ENCODE results near the gene SYT17. TPM values are rescaled to one million over a fixed set of nuclear protein-coding genes. Genes with fewer than 3 reads are reported as not detected.

SYT17 gene
- total and polyA plus RNA-seq, 7 donors, result 0.08 to 0.58 (median 0.39) TPM

- Histone ChIP-seq H3K9me3 (no peaks in the 10 kb centered on the region), H3K27me3 (ENCODE audit: insufficient read depth in 3 of 3, low read length in 2 of 3) (no peaks in the 10 kb centered on the region), H3K4me3 (no peak overlapping the region), H3K27ac (no peak overlapping the region), H3K4me1 (no peaks in the 10 kb centered on the region), H3K36me3 (ENCODE audit: insufficient read depth in 1 of 2, low read depth in 1 of 2) (no peaks in the 10 kb centered on the region)
- intact Hi-C loops (cut with DNase I), result no loop called here
- DNase-seq (no peak), ATAC-seq (no peak)
- TF ChIP-seq CTCF (IDR thresholded peaks at IDR 0.05), result no peak
- 80 to 85% (median 80%) methylated on average over 5 of the region's 5 CpGs for WGBS, 3 donors
These were observed 141.1 kb downstream of the SYT17 start for GRCh38 chr16:19309178-19309577.

GRCh38 chr16:19314718-19315425 lies 146.8 kb downstream of the SYT17 start:
- Histone ChIP-seq H3K4me1 (no peaks in the 10 kb centered on the region), H3K9me3 (no peaks in the 10 kb centered on the region), H3K36me3 (ENCODE audit: insufficient read depth in 1 of 2, low read depth in 1 of 2) (no peaks in the 10 kb centered on the region), H3K27ac (no peak overlapping the region), H3K27me3 (ENCODE audit: insufficient read depth in 3 of 3, low read length in 2 of 3) (no peaks in the 10 kb centered on the region), H3K4me3 (no peak overlapping the region)
- WGBS, 3 donors, result 74 to 86% (median 76%) methylated on average over 2 of the region's 2 CpGs
- TF ChIP-seq CTCF (IDR thresholded peaks at IDR 0.05), result no peak
- ATAC-seq, result no peak
- no peak for DNase-seq
- intact Hi-C loops (cut with DNase I), result no loop called here

- ATAC-seq (no peak), DNase-seq (no peak)
- Histone ChIP-seq H3K4me1 (no peaks in the 10 kb centered on the region), H3K27me3 (ENCODE audit: insufficient read depth in 3 of 3, low read length in 2 of 3) (no peaks in the 10 kb centered on the region), H3K27ac (no peak overlapping the region), H3K36me3 (ENCODE audit: insufficient read depth in 1 of 2, low read depth in 1 of 2) (no peaks in the 10 kb centered on the region), H3K4me3 (no peak overlapping the region), H3K9me3 (no peaks in the 10 kb centered on the region)
- intact Hi-C loops (cut with DNase I), result no loop called here
- TF ChIP-seq CTCF (IDR thresholded peaks at IDR 0.05), result no peak
- WGBS, 3 donors, result 82 to 85% (median 83%) methylated on average over 5 of the region's 5 CpGs
These were observed 147.9 kb downstream of the SYT17 start for GRCh38 chr16:19315889-19316433.

- Histone ChIP-seq H3K4me1 (no peaks in the 10 kb centered on the region), H3K36me3 (ENCODE audit: insufficient read depth in 1 of 2, low read depth in 1 of 2) (no peaks in the 10 kb centered on the region), H3K27me3 (ENCODE audit: insufficient read depth in 3 of 3, low read length in 2 of 3) (no peaks in the 10 kb centered on the region), H3K4me3 (no peak overlapping the region), H3K27ac (no peak overlapping the region), H3K9me3 (no peaks in the 10 kb centered on the region)
- WGBS, 3 donors, result 29 to 38% (median 29%) methylated on average over 7 of the region's 7 CpGs
- intact Hi-C loops (cut with DNase I), result no loop called here
- ATAC-seq (no peak), DNase-seq (no peak)
- no peak for TF ChIP-seq CTCF (IDR thresholded peaks at IDR 0.05)
These were observed 148.8 kb downstream of the SYT17 start for GRCh38 chr16:19316846-19317245.

Other genes starting within 250 kb of the SYT17 start
- gene SMG1, start 241.8 kb upstream of the SYT17 start, total RNA-seq, result 100 to 1,000 TPM in 2 of 4 donors, 10 to 100 TPM in 2; 66.1 to 160 (median 107) TPM
- 10 to 100 TPM; 12.1 to 42.6 (median 27.0) TPM for gene SMG1, start 241.8 kb upstream of the SYT17 start, polyA plus RNA-seq
- 1 to 10 TPM in 2 of 4 donors, under 1 TPM in 2; 0.32 to 1.8 (median 0.85) TPM for gene TMC7, start 184.3 kb upstream of the SYT17 start, total RNA-seq
- gene TMC7, start 184.3 kb upstream of the SYT17 start, polyA plus RNA-seq, result under 1 TPM; 0.46 to 0.77 (median 0.53) TPM
- gene COQ7, start 100.6 kb upstream of the SYT17 start, total RNA-seq, result 10 to 100 TPM; 27.7 to 37.7 (median 31.6) TPM
- 10 to 100 TPM; 20.7 to 38.6 (median 31.8) TPM for gene COQ7, start 100.6 kb upstream of the SYT17 start, polyA plus RNA-seq
- 10 to 100 TPM; 14.8 to 17.9 (median 17.0) TPM for gene ITPRIPL2, start 54.3 kb upstream of the SYT17 start, total RNA-seq
- gene ITPRIPL2, start 54.3 kb upstream of the SYT17 start, polyA plus RNA-seq, result 1 to 10 TPM; 4.7 to 9.9 (median 8.2) TPM
- gene CLEC19A, start 117.5 kb downstream of the SYT17 start, total RNA-seq, result not detected
- not detected for gene CLEC19A, start 117.5 kb downstream of the SYT17 start, polyA plus RNA-seq
- not detected for gene TMC5, start 249.6 kb downstream of the SYT17 start, total RNA-seq
- gene TMC5, start 249.6 kb downstream of the SYT17 start, polyA plus RNA-seq, result under 1 TPM in 2 of 3 donors, not detected in 1; 0.01 to 0.04 TPM

Measured in psoas muscle (tissue), 8 donors.